ENCODE results near the gene HES5. TPM values are rescaled to one million over a fixed set of nuclear protein-coding genes. Genes with fewer than 3 reads are reported as not detected.

The HES5 gene
- total and polyA plus RNA-seq, 2 of the 4 experiments (the other 2 are of a cell fraction), result not detected

DNA sequence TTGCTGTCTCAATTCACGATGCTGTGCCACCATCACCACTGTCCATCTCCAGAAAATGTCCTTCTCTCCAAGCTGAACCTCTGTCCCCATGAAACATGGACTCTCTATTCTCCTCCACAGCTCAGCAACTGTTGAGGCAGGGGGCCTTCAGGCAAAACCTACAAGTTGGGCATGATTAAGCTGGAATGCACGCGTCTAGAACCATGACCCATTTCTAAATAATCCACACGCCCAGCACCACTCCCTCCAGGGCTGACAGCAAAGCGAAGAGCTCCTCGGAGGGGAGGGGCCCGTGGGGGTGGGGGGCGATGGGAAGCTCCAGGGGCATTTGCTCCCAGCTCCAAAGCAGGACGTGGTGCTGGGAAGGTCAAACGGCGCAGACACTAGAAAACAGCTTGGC, 3.3 kb upstream of the HES5 start:
- Histone ChIP-seq H3K9ac (ENCODE audit: low read depth, low read length) (no peak overlapping the region), H4K8ac (ENCODE audit: low read depth in 2 of 2, low read length in 2 of 2) (peak overlapping the region in 1 of 2 experiments; percentile 54; a peak in 1 of 4 replicates), H3K4me1 (ENCODE audit: control insufficient read depth, insufficient read depth, low read length) (peaks cover 12% of the 10 kb centered on the region), H3K9me3 (ENCODE audit: control insufficient read depth, insufficient read depth, low read length) (no peaks in the 10 kb centered on the region), H3K9me1 (ENCODE audit: insufficient read depth, low read length) (peaks cover 9% of the 10 kb centered on the region), H2BK15ac (ENCODE audit: low read depth, low read length) (peak overlapping the region; percentile 54; the same call in 1 of the 3 replicates), H2BK20ac (ENCODE audit: low read depth, low read length) (peak overlapping the region; percentile 4; the same call in 1 of the 2 replicates), H2BK120ac (ENCODE audit: low read depth, low read length) (peak overlapping the region; percentile 47), H3K27me3 (ENCODE audit: control insufficient read depth, insufficient read depth, low read length) (peaks cover 25% of the 10 kb centered on the region; the same call in 1 of the 2 replicates), H4K91ac (ENCODE audit: insufficient read depth, low read depth, low read length) (peak overlapping the region; percentile 69; the same call in 1 of the 2 replicates), H3K14ac (replicated peaks; ENCODE audit: low read depth, low read length) (peak overlapping the region; percentile 50; the same call in 1 of the 2 replicates), H3K23ac (ENCODE audit: low read depth, low read length) (peak overlapping the region; percentile 44; the same call in 1 of the 2 replicates), H3K27ac (ENCODE audit: insufficient read depth, low read length) (no peak overlapping the region), H2BK5ac (ENCODE audit: low read depth, low read length, poor library complexity, severe bottlenecking) (peak overlapping the region; percentile 8), H4K5ac (ENCODE audit: low read depth, low read length) (no peak overlapping the region), H4K20me1 (ENCODE audit: insufficient read depth, low read length) (no peaks in the 10 kb centered on the region), H3K79me1 (ENCODE audit: low read depth in 1 of 2, low read length in 2 of 2) (no peaks in the 10 kb centered on the region), H3K56ac (ENCODE audit: extremely low read depth, insufficient read depth, low read length) (no peak overlapping the region), H3K4me3 (ENCODE audit: insufficient read depth, low read depth, low read length) (no peak overlapping the region), H2AK9ac (replicated peaks; ENCODE audit: low read depth, low read length, poor library complexity) (no peak overlapping the region), H3K18ac (ENCODE audit: low read depth, low read length) (no peak overlapping the region), H2AK5ac (ENCODE audit: low read depth, low read length) (peak overlapping the region; percentile 91), H3K4ac (ENCODE audit: low read depth, low read length) (peak overlapping the region; percentile 75), H3K4me2 (ENCODE audit: low read depth, low read length) (no peak overlapping the region), H3K36me3 (ENCODE audit: control insufficient read depth, insufficient read depth, low read length) (no peaks in the 10 kb centered on the region), H2AFZ (replicated peaks; ENCODE audit: low read length, poor library complexity) (peak overlapping the region; percentile 44)
- DNase-seq (peak; percentile 28), ATAC-seq (ENCODE audit: low read depth) (no peak)
- TF ChIP-seq CEBPB (IDR thresholded peaks at IDR 0.05; ENCODE audit: low read depth, low read length) (no peak), FOS (IDR thresholded peaks at IDR 0.05; ENCODE audit: low read depth, low read length) (no peak), MAZ (IDR thresholded peaks at IDR 0.05; ENCODE audit: borderline replicate concordance, low read depth, low read length) (no peak), RCOR1 (IDR thresholded peaks at IDR 0.05; ENCODE audit: insufficient replicate concordance, low read length) (no peak), SMC3 (IDR thresholded peaks at IDR 0.05; ENCODE audit: low read depth, low read length) (no peak), BHLHE40 (IDR thresholded peaks at IDR 0.05; ENCODE audit: low read depth, low read length) (no peak), RAD21 (IDR thresholded peaks at IDR 0.05; ENCODE audit: low read length) (no peak), RFX5 (IDR thresholded peaks at IDR 0.05; ENCODE audit: low read depth, low read length) (no peak), NFE2L2 (IDR thresholded peaks at IDR 0.05; ENCODE audit: low read depth, low read length) (no peak), CHD1 (IDR thresholded peaks at IDR 0.05; ENCODE audit: low read depth, low read length) (no peak), POLR2A (IDR thresholded peaks at IDR 0.05; ENCODE audit: low read depth, low read length) (no peak)
- TF ChIP-seq, protein P1, sequence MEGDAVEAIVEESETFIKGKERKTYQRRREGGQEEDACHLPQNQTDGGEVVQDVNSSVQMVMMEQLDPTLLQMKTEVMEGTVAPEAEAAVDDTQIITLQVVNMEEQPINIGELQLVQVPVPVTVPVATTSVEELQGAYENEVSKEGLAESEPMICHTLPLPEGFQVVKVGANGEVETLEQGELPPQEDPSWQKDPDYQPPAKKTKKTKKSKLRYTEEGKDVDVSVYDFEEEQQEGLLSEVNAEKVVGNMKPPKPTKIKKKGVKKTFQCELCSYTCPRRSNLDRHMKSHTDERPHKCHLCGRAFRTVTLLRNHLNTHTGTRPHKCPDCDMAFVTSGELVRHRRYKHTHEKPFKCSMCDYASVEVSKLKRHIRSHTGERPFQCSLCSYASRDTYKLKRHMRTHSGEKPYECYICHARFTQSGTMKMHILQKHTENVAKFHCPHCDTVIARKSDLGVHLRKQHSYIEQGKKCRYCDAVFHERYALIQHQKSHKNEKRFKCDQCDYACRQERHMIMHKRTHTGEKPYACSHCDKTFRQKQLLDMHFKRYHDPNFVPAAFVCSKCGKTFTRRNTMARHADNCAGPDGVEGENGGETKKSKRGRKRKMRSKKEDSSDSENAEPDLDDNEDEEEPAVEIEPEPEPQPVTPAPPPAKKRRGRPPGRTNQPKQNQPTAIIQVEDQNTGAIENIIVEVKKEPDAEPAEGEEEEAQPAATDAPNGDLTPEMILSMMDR (conservative IDR thresholded peaks at IDR 0.05; ENCODE audit: low read depth, low read length), result no peak
- TF ChIP-seq, protein P2, sequence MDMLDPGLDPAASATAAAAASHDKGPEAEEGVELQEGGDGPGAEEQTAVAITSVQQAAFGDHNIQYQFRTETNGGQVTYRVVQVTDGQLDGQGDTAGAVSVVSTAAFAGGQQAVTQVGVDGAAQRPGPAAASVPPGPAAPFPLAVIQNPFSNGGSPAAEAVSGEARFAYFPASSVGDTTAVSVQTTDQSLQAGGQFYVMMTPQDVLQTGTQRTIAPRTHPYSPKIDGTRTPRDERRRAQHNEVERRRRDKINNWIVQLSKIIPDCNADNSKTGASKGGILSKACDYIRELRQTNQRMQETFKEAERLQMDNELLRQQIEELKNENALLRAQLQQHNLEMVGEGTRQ (IDR thresholded peaks at IDR 0.05; ENCODE audit: low read depth, low read length), result no peak
- dilution Hi-C loops (cut with HindIII; ENCODE audit: low sequenced_read_pairs, unreplicated experiment), result no loop called here
- in situ Hi-C loops (cut with MboI; ENCODE audit: low sequenced_read_pairs), result loop anchor here (25.0 kb wide), 1 partner anchor 346 kb away; the partner anchor contains the start of gene FAAP20
- WGBS, 2 experiments (ENCODE audit: extremely low coverage in 2 of 2, insufficient read length in 1 of 2), result no CpG with 5 or more reads among the region's 11 CpGs
- BruUV-seq (replicated peaks), result no TSS peak
- ChIA-PET CTCF (no interaction called here), POLR2A (ENCODE audit: unreplicated experiment) (no interaction called here)
- intact Hi-C loops (cut with micrococcal nuclease), result no loop called here
